NCI-H345 treated with DMSO at 0.1 percent for 48 hours (cell line): ENCODE measurements around the gene AFG1L.
A peak's percentile ranks its signal among the peaks of the same experiment; 100 is the strongest.
"Not testable (repeated sequence)": the region's sequence is repeated elsewhere in the genome, so short reads cannot be mapped to it uniquely, and the experiment has no call there.

Source experiments
- DNase-seq: peaks from one replicate; lab custom pipeline; 2025; ENCODE audit not compliant: unreplicated experiment; lab: John Stamatoyannopoulos, UW

AFG1L gene

DNA sequence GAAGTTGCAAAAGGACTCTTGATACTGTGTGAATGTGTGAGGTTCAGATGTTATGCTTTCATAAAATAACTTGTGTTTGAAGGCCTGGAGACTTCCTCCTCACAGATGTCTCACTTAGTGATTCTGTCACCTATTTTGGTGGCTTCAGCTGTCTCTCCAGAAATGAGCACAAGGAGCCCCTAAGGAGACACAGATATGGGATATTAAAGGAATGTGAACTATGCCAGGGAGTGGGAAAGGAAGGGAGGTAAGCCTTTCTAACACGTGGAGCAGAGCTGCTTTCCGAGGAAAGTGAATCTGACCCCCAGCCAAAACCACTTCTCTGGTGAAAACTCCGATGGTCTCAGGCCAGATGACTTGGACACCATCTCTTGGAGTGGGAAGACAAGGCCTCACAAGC is 255.4 kb downstream of the AFG1L start:
- no peak for DNase-seq

DNA sequence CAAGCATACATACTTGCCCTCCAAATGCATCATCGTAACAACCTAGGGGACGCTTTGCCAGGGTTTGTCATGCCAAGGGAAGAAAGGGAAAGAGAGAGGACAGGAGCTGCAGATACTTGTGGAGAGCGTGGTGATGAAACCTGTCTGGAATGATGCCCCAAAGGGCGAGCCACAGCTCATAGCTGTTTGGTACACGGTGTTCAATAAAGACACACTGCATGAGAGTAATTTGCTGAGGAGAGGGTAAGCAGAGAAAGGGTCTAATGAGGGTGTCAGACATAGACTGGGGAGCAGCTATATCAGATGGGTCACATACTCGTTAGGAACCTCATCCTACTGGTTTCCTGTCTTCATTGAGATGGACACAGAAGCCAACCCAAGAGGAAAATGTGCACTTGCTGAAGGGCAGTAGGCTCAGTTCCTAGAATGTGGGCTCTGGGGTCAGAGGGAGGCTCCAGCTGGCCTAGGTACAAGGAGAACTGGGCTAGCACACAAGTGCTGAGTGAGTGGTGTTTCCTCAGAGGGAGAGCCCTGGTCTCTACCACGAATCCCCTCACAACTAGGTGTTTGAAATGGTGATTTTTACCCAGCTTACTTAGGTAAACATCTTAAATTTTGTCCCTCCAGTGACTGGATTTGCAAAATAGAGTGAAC is 260.7 kb downstream of the AFG1L start:
- DNase-seq: no peak

DNA sequence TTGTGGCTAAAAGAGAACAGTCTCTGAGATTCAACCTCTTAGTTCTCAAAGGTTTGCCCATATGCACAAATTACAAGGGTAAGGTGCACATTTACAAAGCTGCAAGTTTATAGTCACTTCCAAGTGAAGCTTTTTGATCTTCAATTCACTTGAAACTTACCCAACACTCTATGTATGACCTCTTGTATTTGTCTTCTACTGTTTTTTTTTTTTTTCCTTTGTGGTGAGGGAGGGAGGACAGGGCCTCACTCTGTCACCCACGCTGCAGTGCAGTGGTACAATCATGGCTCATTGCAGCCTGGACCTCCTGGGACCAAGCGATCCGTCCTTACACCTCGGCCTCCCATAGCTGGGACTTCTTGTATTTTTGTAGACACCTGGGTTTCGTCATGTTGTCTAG is 261.4 kb downstream of the AFG1L start:
- DNase-seq: no peak

- no peak for DNase-seq
Observed at GRCh38 chr6:108556866-108557493, 262.1 kb downstream of the AFG1L start.

DNA sequence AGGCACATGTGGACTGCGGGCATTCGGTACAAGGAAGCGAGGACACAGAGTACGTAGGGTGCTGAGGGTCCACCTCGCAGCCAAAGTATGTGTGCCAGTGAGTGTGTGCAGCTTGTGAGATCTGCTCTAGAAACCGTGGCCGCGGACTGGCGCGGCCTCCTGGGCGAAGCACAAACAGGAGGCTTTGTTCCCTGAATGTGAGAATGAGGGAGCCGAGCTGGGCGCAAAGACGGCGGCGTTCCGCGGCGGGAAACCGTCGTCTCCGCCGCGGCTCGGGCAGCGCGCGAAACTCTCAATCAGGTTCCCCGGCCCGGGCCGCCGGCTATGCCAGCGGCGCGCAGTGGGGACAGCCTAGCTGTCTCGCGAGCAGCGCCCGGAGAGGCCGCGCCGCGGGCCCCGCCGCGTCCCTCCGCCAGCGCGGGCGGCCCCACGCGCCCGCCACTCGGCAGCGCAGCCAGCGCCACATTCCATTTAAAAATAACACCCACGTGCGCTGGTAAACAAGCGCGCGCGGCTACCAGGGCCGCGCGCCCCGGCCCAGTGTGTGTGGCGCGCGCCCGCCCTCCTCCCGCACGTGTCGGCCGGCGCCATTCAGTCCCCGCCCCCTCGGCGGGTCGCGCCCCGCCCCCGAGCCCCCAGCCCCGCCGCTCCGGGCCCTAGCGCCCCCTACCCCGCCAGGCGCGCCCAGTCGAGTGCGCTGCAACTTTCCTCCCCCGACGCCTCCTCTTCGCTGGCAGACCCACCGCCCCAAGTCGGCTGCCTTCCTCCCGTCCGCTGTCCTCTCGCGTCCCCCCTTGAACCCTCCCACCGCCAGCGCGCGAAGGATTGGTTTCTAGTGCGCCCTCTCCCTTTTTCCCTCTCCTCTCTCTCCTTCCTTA is 262.9 kb downstream of the AFG1L start:
- peak; percentile 76 for DNase-seq

DNA sequence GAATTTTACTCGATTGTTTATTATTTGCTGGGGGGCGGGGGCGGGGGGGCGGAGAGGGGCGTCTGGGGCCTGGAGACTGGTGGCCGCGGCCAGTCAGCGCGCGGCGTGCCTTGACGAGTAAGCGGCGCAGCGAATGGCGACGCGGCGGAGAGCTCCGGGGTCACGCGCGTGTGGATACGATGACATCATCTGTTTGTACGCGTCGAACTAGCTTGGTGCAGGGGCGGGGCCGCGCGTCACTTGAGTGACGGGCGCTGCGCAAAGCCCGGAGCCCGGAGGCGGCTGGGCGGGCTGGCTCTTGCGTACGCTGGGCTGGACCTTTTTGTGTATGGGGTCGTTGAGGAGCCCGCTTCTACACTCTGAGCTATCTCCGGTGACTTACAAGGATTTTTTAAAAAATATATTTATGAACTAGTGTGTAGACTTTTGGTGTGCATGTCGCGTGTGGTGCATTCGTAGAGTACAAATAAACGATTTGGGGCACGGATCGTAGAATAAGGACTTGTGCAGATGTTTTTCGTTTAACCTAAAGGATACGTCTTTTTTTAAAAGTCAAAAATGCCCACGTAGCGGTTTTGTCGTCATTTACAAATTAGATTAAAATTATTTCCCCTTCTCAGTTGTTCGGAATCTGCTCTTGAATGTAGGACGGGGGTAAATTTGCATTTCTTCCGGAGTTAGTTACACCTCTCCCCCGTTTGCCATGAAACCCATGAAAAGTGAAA is 263.7 kb downstream of the AFG1L start:
- peak; percentile 97 for DNase-seq

- DNase-seq: peak; percentile 58
Observed at GRCh38 chr6:108559097-108559883, 264.4 kb downstream of the AFG1L start.

DNA sequence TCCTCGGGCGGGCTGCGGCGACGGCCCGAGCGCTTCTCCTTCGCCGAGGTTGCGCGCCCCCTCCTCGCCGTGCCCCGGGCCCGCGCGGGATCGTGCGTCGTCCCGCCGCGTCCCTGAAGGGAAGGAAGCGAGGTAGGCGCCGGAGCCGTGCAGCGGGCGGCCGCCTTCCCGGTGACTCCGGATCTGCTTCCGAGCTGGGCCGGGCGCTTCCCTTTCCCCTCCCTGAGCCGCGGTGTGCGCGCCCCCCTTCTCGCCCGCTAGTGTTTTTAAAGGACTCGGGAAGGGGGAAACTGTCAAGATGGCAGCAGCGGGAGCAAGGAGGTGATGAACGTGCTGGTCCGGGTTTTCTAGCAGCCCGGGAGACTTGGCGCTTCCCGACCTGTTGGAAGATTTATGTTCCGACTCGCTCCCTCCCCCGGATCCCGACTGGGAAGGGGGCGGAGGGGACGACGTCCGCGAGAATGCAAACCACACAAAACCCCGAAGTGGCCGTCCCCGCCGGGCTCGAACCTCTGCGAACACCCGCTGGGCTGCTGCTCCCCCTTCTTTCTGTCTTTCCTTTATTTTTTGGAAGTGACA is 265.1 kb downstream of the AFG1L start:
- DNase-seq: peak; percentile 52

DNA sequence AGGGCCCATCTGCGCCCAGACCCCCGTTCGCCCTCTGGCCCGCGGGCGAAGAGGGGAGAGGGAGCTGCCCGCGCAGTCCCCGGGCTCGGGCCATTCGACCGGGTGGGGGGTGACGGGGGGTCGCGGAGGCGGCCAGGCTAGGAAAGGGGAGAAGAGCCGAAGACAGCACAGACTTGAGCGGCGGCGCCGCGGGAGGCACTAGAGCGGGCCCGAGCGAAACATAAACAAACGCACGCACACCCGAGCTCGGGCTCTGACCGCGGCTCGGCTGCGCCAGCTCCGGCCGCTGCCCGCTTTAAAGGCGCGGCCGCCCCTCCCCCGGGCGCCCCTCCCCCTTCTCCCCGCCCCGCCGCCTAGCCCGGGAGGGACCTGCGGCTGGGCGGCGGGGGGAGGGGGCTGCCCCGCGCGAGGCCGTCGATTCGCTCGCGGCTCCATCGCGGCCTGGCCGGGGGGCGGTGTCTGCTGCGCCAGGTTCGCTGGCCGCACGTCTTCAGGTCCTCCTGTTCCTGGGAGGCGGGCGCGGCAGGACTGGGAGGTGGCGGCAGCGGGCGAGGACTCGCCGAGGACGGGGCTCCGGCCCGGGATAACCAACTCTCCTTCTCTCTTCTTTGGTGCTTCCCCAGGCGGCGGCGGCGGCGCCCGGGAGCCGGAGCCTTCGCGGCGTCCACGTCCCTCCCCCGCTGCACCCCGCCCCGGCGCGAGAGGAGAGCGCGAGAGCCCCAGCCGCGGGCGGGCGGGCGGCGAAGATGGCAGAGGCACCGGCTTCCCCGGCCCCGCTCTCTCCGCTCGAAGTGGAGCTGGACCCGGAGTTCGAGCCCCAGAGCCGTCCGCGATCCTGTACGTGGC is 265.8 kb downstream of the AFG1L start, which contains the start of gene FOXO3:
TSS of gene FOXO3 (plus strand) at position 455 of the 846 bp plus-strand sequence. CDS start at position 747, 292 bp downstream.
- DNase-seq: no peak

DNA sequence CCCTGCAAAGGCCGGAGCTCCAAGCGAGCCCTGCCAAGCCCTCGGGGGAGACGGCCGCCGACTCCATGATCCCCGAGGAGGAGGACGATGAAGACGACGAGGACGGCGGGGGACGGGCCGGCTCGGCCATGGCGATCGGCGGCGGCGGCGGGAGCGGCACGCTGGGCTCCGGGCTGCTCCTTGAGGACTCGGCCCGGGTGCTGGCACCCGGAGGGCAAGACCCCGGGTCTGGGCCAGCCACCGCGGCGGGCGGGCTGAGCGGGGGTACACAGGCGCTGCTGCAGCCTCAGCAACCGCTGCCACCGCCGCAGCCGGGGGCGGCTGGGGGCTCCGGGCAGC is 266.4 kb downstream of the AFG1L start:
- DNase-seq: not testable (repeated sequence)

- DNase-seq: no peak
Observed at GRCh38 chr6:108561742-108562502, 267.1 kb downstream of the AFG1L start.

- no peak for DNase-seq
Observed at GRCh38 chr6:108562503-108562993, 267.7 kb downstream of the AFG1L start.

- no peak for DNase-seq
Observed at GRCh38 chr6:108563292-108563691, 268.4 kb downstream of the AFG1L start.

- DNase-seq: no peak
Observed at GRCh38 chr6:108564178-108564577, 269.3 kb downstream of the AFG1L start.

DNA sequence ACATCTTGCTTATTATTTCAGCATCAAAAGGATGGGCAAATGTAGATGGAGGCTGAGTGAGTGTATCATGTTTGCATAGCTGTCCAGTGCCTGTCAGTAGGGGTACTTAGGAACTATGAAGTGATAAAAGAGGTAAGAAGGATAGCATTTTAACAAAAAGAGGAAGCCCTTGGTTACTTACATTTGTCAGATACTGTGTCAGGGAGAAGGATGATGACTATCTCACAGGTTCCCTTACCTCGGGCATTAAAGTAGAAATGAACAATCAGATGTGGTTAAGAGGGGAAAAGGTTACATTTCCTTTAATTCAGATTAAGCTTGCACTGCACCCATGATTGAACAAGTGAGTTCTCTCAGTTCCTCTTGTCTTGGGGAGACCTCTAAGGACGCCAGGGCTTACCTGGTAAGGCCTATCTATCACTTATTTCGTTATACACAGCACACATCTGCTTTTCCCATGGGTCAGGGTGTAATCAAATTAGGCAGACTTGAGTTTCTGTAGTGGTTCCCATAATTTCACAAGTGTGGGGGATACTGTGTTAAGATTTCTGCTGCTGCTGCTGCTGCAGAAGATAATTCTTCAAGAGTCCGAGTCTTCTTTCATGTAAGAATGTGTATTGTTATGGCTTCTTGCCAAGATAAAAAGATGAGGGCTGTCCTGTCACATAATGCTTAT is 270.4 kb downstream of the AFG1L start:
- no peak for DNase-seq

GRCh38 chr6:108565893-108566292 is 271.0 kb downstream of the AFG1L start:
- DNase-seq: no peak

DNA sequence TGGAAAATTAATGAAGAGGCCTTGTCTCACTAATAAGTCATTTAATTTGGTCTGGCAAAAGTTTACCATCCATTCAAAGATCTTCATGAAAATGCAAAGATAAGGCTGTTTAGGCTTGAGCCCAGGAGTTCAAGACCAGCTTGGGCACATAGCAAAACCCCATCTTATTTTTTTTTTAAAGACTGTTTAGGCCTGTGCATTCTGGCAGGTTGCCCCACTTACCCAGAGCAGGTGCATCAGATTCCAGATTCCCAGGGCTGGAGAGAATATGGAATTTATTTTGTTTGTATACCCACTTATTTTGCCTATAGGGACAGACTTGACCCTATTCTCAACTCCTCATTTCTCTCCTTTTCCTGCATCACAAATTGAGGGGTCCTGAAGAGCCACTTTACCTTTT is 271.6 kb downstream of the AFG1L start:
- DNase-seq: no peak

- no peak for DNase-seq
Observed at GRCh38 chr6:108568101-108568500, 273.2 kb downstream of the AFG1L start.
